ENCODE results near the gene PPP4R1.

GRCh38 chr18:9571546-9571945 is 42.8 kb downstream of the PPP4R1 start:
- TF ChIP-seq CTCF (conservative IDR thresholded peaks at IDR 0.05 in 1 of 2, IDR thresholded peaks at IDR 0.05 in 1 of 2; ENCODE audit: extremely low read depth in 1 of 2, insufficient read depth in 1 of 2, low read depth in 1 of 2, low read length in 2 of 2) (no peak), EZH2 (IDR thresholded peaks at IDR 0.05; ENCODE audit: borderline replicate concordance, low read length) (no peak)

Measured in mammary epithelial cell (primary cell).